ENCODE data around the gene IL17C. TPM values are rescaled to one million over a fixed set of nuclear protein-coding genes. Genes with fewer than 3 reads are reported as not detected.

IL17C gene
- total RNA-seq (2014; rRNA removed; shearing (Covaris generic)) = 0.15 TPM in 1 of 2 replicates, not detected in the other

DNA sequence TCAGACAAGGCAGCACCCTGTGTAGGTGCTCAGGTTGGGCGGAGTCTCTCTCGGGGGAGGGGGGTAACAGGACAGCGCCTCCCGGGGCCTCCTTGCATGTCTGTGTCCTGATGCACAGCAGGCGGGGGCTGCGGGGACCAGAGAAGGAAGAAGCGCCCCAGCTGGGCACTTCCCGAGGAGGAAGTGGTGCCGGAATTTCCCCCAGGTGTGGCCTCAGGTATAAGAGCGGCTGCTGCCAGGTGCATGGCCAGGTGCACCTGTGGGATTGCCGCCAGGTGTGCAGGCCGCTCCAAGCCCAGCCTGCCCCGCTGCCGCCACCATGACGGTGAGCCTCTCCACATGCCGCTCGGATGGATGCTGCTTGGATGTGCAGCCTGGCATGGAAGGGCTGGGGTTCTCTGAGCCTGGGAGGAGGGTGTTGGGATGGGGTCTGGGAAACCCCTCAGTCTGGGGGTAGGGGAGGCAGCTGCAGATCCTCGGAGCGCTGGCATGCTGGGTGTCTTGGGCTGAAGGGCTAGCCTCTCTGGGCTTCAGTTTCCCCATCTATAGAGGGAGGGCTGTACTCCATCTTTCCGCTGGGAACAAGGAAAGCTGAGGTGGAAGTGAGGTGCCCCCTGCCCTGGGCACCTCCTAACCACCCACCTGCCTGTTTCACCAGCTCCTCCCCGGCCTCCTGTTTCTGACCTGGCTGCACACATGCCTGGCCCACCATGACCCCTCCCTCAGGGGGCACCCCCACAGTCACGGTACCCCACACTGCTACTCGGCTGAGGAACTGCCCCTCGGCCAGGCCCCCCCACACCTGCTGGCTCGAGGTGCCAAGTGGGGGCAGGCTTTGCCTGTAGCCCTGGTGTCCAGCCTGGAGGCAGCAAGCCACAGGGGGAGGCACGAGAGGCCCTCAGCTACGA is at the start of gene IL17C:
Gene IL17C, plus strand, starts transcription at position 250 of the 908 bp plus-strand sequence. Its CDS starts 70 bp downstream, at position 320.

GRCh38 chr16:88650749-88651275 is 12.4 kb downstream of the IL17C start, which contains the start of gene CYBA:
TSS of gene CYBA (minus strand) at chr16:88651053. CDS start at chr16:88651013, 40 bp downstream.

GRCh38 chr16:88662843-88663606 is 24.7 kb downstream of the IL17C start, which contains the start of gene MVD:
TSS of gene MVD (minus strand) at chr16:88663091. CDS start at chr16:88663080, 11 bp downstream.

GRCh38 chr16:88686439-88687253 is 48.3 kb downstream of the IL17C start, which contains the start of gene SNAI3:
TSS of gene SNAI3 (minus strand) at chr16:88686507. CDS start at chr16:88686406, 101 bp downstream.

Other genes starting within 250 kb of the IL17C start
- gene ZFPM1, start 185.3 kb upstream of the IL17C start, total RNA-seq (2014; rRNA removed; shearing (Covaris generic)) = 0.60 and 1.2 TPM in 2 replicates
- 25.3 and 27.4 TPM in 2 replicates for gene ZC3H18, start 68.2 kb upstream of the IL17C start, total RNA-seq (2014; rRNA removed; shearing (Covaris generic))
- 274 and 319 TPM in 2 replicates for gene CYBA, start 12.5 kb downstream of the IL17C start, total RNA-seq (2014; rRNA removed; shearing (Covaris generic))
- gene MVD, start 24.5 kb downstream of the IL17C start, total RNA-seq (2014; rRNA removed; shearing (Covaris generic)) = 14.1 and 17.1 TPM in 2 replicates
- gene SNAI3, start 47.9 kb downstream of the IL17C start, total RNA-seq (2014; rRNA removed; shearing (Covaris generic)) = 0.16 TPM in 1 of 2 replicates, not detected in the other
- gene RNF166, start 67.8 kb downstream of the IL17C start, total RNA-seq (2014; rRNA removed; shearing (Covaris generic)) = 28.6 and 36.2 TPM in 2 replicates
- gene CTU2, start 67.9 kb downstream of the IL17C start, total RNA-seq (2014; rRNA removed; shearing (Covaris generic)) = 27.1 and 35.6 TPM in 2 replicates
- 172 and 177 TPM in 2 replicates for gene PIEZO1, start 146.6 kb downstream of the IL17C start, total RNA-seq (2014; rRNA removed; shearing (Covaris generic))
- 68.2 and 88.4 TPM in 2 replicates for gene CDT1, start 165.2 kb downstream of the IL17C start, total RNA-seq (2014; rRNA removed; shearing (Covaris generic))
- 235 and 258 TPM in 2 replicates for gene APRT, start 173.4 kb downstream of the IL17C start, total RNA-seq (2014; rRNA removed; shearing (Covaris generic))
- 6.6 and 7.9 TPM in 2 replicates for gene GALNS, start 218.4 kb downstream of the IL17C start, total RNA-seq (2014; rRNA removed; shearing (Covaris generic))
- gene TRAPPC2L, start 218.6 kb downstream of the IL17C start, total RNA-seq (2014; rRNA removed; shearing (Covaris generic)) = 49.9 and 51.0 TPM in 2 replicates
- gene PABPN1L, start 228.1 kb downstream of the IL17C start, total RNA-seq (2014; rRNA removed; shearing (Covaris generic)) = not detected in 2 replicates

All from A375 (cell line).